Ishikawa (cell line): Measurements from ENCODE around the gene ZNF185.

ENCODE experiments used
- CEBPB ChIP-seq: IDR thresholded peaks from 2 replicates; pipeline ENCODE4 v1.6.1; 2012
- CREB1 ChIP-seq: IDR thresholded peaks from 2 replicates; pipeline ENCODE4 v1.6.1; 2012; ENCODE audit warnings: low read depth
- EGR1 ChIP-seq: IDR thresholded peaks from 2 replicates; pipeline ENCODE4 v1.6.1; 2012
- EP300 ChIP-seq: IDR thresholded peaks from 2 replicates; pipeline ENCODE4 v1.6.1; 2012; ENCODE audit warnings: borderline replicate concordance
- FOXM1 ChIP-seq: IDR thresholded peaks from 2 replicates; pipeline ENCODE4 v1.6.1; 2012; ENCODE audit warnings: low read depth, borderline replicate concordance
- MAX ChIP-seq: IDR thresholded peaks from 2 replicates; pipeline ENCODE4 v1.6.1; 2012
- NFIC ChIP-seq: IDR thresholded peaks from 2 replicates; pipeline ENCODE4 v1.6.1; 2012
- RAD21 ChIP-seq: IDR thresholded peaks from 2 replicates; pipeline ENCODE4 v1.6.1; 2012; ENCODE audit warnings: low read depth
- TAF1 ChIP-seq: IDR thresholded peaks from 2 replicates; pipeline ENCODE4 v1.6.1; 2012; ENCODE audit warnings: low read depth, mild to moderate bottlenecking
- TCF12 ChIP-seq: IDR thresholded peaks from 2 replicates; pipeline ENCODE4 v1.6.1; 2012; ENCODE audit warnings: low read depth
- TEAD4 ChIP-seq: IDR thresholded peaks from 2 replicates; pipeline ENCODE4 v1.6.1; 2012
- USF1 ChIP-seq: IDR thresholded peaks from 2 replicates; pipeline ENCODE4 v1.6.1; 2012
- YY1 ChIP-seq: IDR thresholded peaks from 2 replicates; pipeline ENCODE4 v1.6.1; 2012; ENCODE audit warnings: low read depth
- ZBTB7A ChIP-seq: IDR thresholded peaks from 2 replicates; pipeline ENCODE4 v1.6.1; 2012; ENCODE audit warnings: low read depth
- TF ChIP-seq, protein P1 (sequence below): IDR thresholded peaks from 2 replicates; pipeline ENCODE4 v1.6.1; 2012; ENCODE audit warnings: low read depth, mild to moderate bottlenecking

Gene ZNF185

GRCh38 chrX:152932598-152933175 is 34.8 kb downstream of the ZNF185 start:
- no peak for TF ChIP-seq NFIC
- TF ChIP-seq TAF1 = no peak
- no peak for TF ChIP-seq TCF12
- no peak for TF ChIP-seq EP300
- TF ChIP-seq TEAD4 = no peak
- no peak for TF ChIP-seq MAX
- TF ChIP-seq FOXM1 = no peak

GRCh38 chrX:152936306-152936705 is 38.4 kb downstream of the ZNF185 start:
- no peak for TF ChIP-seq ZBTB7A
- no peak for TF ChIP-seq TCF12
- no peak for TF ChIP-seq USF1
- TF ChIP-seq YY1 = no peak
- TF ChIP-seq MAX = no peak
- TF ChIP-seq RAD21 = no peak
- TF ChIP-seq, protein P1, sequence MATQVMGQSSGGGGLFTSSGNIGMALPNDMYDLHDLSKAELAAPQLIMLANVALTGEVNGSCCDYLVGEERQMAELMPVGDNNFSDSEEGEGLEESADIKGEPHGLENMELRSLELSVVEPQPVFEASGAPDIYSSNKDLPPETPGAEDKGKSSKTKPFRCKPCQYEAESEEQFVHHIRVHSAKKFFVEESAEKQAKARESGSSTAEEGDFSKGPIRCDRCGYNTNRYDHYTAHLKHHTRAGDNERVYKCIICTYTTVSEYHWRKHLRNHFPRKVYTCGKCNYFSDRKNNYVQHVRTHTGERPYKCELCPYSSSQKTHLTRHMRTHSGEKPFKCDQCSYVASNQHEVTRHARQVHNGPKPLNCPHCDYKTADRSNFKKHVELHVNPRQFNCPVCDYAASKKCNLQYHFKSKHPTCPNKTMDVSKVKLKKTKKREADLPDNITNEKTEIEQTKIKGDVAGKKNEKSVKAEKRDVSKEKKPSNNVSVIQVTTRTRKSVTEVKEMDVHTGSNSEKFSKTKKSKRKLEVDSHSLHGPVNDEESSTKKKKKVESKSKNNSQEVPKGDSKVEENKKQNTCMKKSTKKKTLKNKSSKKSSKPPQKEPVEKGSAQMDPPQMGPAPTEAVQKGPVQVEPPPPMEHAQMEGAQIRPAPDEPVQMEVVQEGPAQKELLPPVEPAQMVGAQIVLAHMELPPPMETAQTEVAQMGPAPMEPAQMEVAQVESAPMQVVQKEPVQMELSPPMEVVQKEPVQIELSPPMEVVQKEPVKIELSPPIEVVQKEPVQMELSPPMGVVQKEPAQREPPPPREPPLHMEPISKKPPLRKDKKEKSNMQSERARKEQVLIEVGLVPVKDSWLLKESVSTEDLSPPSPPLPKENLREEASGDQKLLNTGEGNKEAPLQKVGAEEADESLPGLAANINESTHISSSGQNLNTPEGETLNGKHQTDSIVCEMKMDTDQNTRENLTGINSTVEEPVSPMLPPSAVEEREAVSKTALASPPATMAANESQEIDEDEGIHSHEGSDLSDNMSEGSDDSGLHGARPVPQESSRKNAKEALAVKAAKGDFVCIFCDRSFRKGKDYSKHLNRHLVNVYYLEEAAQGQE = no peak
- no peak for TF ChIP-seq CREB1
- no peak for TF ChIP-seq FOXM1
- TF ChIP-seq CEBPB = no peak
- TF ChIP-seq NFIC = no peak
- no peak for TF ChIP-seq TAF1
- no peak for TF ChIP-seq EP300
- TF ChIP-seq EGR1 = no peak
- no peak for TF ChIP-seq TEAD4

DNA sequence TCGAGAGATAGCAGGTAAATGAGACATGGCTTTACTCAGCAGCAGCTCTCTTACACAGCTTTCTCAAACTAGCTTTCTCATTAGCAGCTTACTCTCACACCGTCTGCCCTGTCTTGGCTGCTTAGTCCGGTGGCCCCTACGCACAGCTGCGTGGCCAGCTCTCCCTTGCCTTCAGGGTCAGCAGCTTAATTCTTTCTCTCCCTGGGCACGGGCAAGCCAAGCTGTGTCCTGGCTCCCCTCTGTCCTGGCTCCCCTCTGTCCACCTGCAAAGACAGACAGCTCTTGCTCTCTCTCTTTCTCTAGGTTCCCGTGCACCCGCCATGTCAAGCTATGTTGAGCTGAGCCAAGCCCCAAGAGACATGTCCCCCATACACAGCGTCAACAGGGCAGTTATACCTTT is 39.4 kb downstream of the ZNF185 start:
- TF ChIP-seq CEBPB = no peak
- TF ChIP-seq, protein P1 = no peak
- no peak for TF ChIP-seq FOXM1
- no peak for TF ChIP-seq TCF12
- no peak for TF ChIP-seq ZBTB7A
- no peak for TF ChIP-seq NFIC
- no peak for TF ChIP-seq EP300
- no peak for TF ChIP-seq YY1
- no peak for TF ChIP-seq TEAD4
- no peak for TF ChIP-seq RAD21
- TF ChIP-seq MAX = no peak
- no peak for TF ChIP-seq EGR1
- TF ChIP-seq CREB1 = no peak
- TF ChIP-seq USF1 = no peak
- no peak for TF ChIP-seq TAF1

DNA sequence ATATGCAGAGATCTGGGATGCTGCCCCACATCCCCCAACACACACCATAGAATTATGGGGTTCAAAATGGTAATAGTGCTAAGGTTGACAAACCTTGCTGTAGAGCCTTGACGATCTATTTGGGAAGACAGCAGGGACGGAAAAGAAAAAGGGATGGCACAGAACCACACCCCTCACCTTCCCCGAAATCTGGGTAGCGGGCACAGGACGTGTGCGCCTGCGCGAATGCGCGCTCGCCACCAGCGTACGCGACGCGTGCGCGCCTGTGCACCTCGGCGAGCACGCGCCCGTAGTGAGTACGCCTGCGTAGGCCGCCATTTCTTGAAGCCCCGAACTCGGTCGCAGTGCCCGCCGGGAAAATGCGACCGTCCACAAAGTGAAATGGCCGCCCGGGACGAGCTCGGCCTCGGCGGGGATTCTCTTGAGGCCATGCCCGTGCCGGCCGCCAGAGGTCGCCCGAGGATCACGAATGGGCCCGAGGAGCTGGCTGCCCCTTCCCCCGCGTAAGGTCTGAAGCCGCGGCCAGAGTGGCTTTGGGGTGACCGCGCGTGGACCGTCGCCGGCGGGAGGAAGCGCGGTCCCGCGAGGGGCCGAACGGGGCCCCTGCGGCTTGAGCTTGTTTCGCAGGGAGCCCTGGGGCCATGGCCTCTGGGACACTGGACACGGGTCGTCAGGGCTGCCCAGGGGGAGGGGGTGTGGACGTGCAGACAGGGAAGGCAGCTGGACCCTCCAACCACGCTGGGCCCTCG is 43.6 kb downstream of the ZNF185 start:
- peak; percentile 44; the same call in 1 of the 2 replicates for TF ChIP-seq TCF12
- no peak for TF ChIP-seq EP300
- TF ChIP-seq NFIC = no peak
- TF ChIP-seq EGR1 = peak; percentile 50; the same call in 1 of the 2 replicates
- no peak; the same call in none of the 2 replicates for TF ChIP-seq MAX
- TF ChIP-seq YY1 = peak; percentile 96
- TF ChIP-seq, protein P1 = no peak
- TF ChIP-seq USF1 = no peak
- TF ChIP-seq FOXM1 = no peak
- TF ChIP-seq TAF1 = peak; percentile 57; the same call in 1 of the 2 replicates
- no peak for TF ChIP-seq ZBTB7A
- peak; percentile 67 for TF ChIP-seq RAD21
- TF ChIP-seq TEAD4 = peak; percentile 92
- no peak for TF ChIP-seq CEBPB
- TF ChIP-seq CREB1 = no peak
